Neural cell (in vitro differentiated cells): ENCODE measurements around the gene DPF3. TPM values are rescaled to one million over a fixed set of nuclear protein-coding genes. Genes with fewer than 3 reads are reported as not detected.

Source experiments
- H2AFZ ChIP-seq: fragments of 200-600, 300-800 bp; sonication (generic), shearing (Covaris generic); 2 replicates; pipeline ENCODE4 v1.6.0; 2014; ENCODE audit warnings: low read depth, mild to moderate bottlenecking, antibody characterized with exemption, low read length, moderate library complexity
- H3F3A ChIP-seq: fragments of 200-600 bp; shearing (Covaris generic); 2 replicates; pipeline ENCODE4 v1.6.1; 2016; ENCODE audit warnings: mild to moderate bottlenecking, moderate library complexity, mixed read lengths, antibody characterized with exemption, low read length; ENCODE audit not compliant: insufficient read depth, poor library complexity, severe bottlenecking
- H3K27ac ChIP-seq: fragments of 200-600, 300-800 bp; sonication (generic), shearing (Covaris generic); 2 replicates; pipeline ENCODE4 v1.5.1; 2014; ENCODE audit warnings: mild to moderate bottlenecking, low read length, moderate library complexity
- H3K27me3 ChIP-seq: fragments of 300-800, 200-600 bp; sonication (generic), shearing (Covaris generic); 2 replicates; pipeline ENCODE4 v1.6.0; 2014; ENCODE audit warnings: mild to moderate bottlenecking, low read depth, low read length, moderate library complexity; ENCODE audit not compliant: insufficient read depth
- H3K36me3 ChIP-seq: fragments of 300-800, 200-600 bp; sonication (generic), shearing (Covaris generic); 2 replicates; pipeline ENCODE4 v1.5.1; 2014; ENCODE audit warnings: mild to moderate bottlenecking, antibody characterized with exemption, low read length, moderate library complexity; ENCODE audit not compliant: insufficient read depth
- H3K4me2 ChIP-seq: fragments of 300-800, 200-600 bp; sonication (generic), shearing (Covaris generic); 2 replicates; pipeline ENCODE4 v1.6.0; 2014; ENCODE audit warnings: mild to moderate bottlenecking, low read length
- H3K4me3 ChIP-seq: fragments of 300-800, 200-600 bp; sonication (generic), shearing (Covaris generic); 2 replicates; pipeline ENCODE4 v1.5.1; 2014; ENCODE audit warnings: mild to moderate bottlenecking, low read length, moderate library complexity
- H3K79me2 ChIP-seq: fragments of 200-600 bp; shearing (Covaris generic); replicated peaks from 2 replicates; pipeline ENCODE4 v1.6.0; 2014; ENCODE audit warnings: mild to moderate bottlenecking, low read length, moderate library complexity; ENCODE audit not compliant: insufficient read depth
- H3K9ac ChIP-seq: fragments of 300-800, 200-600 bp; sonication (generic), shearing (Covaris generic); 2 replicates; pipeline ENCODE4 v1.6.1; 2016; ENCODE audit warnings: mild to moderate bottlenecking, low read length, mixed read lengths
- H3K9me2 ChIP-seq: fragments of 200-600 bp; shearing (Covaris generic); 2 replicates; pipeline ENCODE4 v1.6.1; 2016; ENCODE audit warnings: mild to moderate bottlenecking, low read length, mixed read lengths; ENCODE audit not compliant: insufficient read depth
- H3K9me3 ChIP-seq: fragments of 200-600, 300-800 bp; sonication (generic), shearing (Covaris generic); 2 replicates; pipeline ENCODE4 v1.6.1; 2016; ENCODE audit warnings: mild to moderate bottlenecking, mixed run types, low read length, moderate library complexity, mixed read lengths
- H4K20me1 ChIP-seq: fragments of 200-600 bp; shearing (Covaris generic); 2 replicates; pipeline ENCODE4 v1.6.1; 2016; ENCODE audit warnings: mild to moderate bottlenecking, mixed run types; ENCODE audit not compliant: insufficient read depth
- CTCF ChIP-seq: fragments of 450-650 bp; IDR thresholded peaks from 2 replicates; pipeline ENCODE4 v1.5.1; 2014; ENCODE audit warnings: antibody characterized with exemption, mild to moderate bottlenecking, moderate library complexity; ENCODE audit not compliant: poor library complexity, severe bottlenecking
- EP300 ChIP-seq: fragments of 450-650 bp; conservative IDR thresholded peaks from 2 replicates; pipeline ENCODE4 v1.6.1; 2014; ENCODE audit warnings: antibody characterized with exemption, mild to moderate bottlenecking, moderate library complexity; ENCODE audit not compliant: poor library complexity, severe bottlenecking
- EZH2 ChIP-seq: fragments of 200-600, 300-800 bp; shearing (Covaris generic), sonication (generic); IDR thresholded peaks from 2 replicates; pipeline ENCODE4 v1.6.1; 2014; ENCODE audit warnings: antibody characterized with exemption, low read length, borderline replicate concordance, mild to moderate bottlenecking; ENCODE audit not compliant: insufficient read depth, poor library complexity, severe bottlenecking
- MXI1 ChIP-seq: fragments of 450-650 bp; conservative IDR thresholded peaks from 2 replicates; pipeline ENCODE4 v1.6.1; 2014; ENCODE audit warnings: antibody characterized with exemption, mild to moderate bottlenecking; ENCODE audit not compliant: poor library complexity, severe bottlenecking
- POLR2AphosphoS5 ChIP-seq: IDR thresholded peaks from 2 replicates; pipeline ENCODE4 v1.6.1; 2012
- RAD21 ChIP-seq: fragments of 450-650 bp; conservative IDR thresholded peaks from 2 replicates; pipeline ENCODE4 v1.6.1; 2014; ENCODE audit warnings: antibody characterized with exemption, mild to moderate bottlenecking, moderate library complexity
- REST ChIP-seq: IDR thresholded peaks from 2 replicates; pipeline ENCODE4 v1.6.1; 2012; ENCODE audit warnings: borderline replicate concordance
- SMC3 ChIP-seq: fragments of 450-650 bp; conservative IDR thresholded peaks from 2 replicates; pipeline ENCODE4 v1.6.1; 2014; ENCODE audit warnings: antibody characterized with exemption, mild to moderate bottlenecking, moderate library complexity; ENCODE audit not compliant: poor library complexity
- TAF1 ChIP-seq: IDR thresholded peaks from 2 replicates; pipeline ENCODE4 v1.6.1; 2012; ENCODE audit warnings: low read depth
- polyA plus RNA-seq: library from polyadenylated mRNA; depleted of rRNA; stranded (reverse); fragments of >200 nt; gene quantifications from 2 replicates; pipeline ENCODE4 v1.2.3, GENCODE V29; 2014

The DPF3 gene
- polyA plus RNA-seq, 1 donor from 2014 or later = 2.9 TPM

- no peaks in the 10 kb centered on the region for H3K27me3 ChIP-seq
- no peak overlapping the region for H3K4me2 ChIP-seq
- TF ChIP-seq POLR2AphosphoS5 (no peak), EZH2 (no peak), RAD21 (no peak), TAF1 (no peak), EP300 (no peak), SMC3 (no peak), MXI1 (no peak), CTCF (no peak)
- H3K4me3 ChIP-seq = no peak overlapping the region
- no peak overlapping the region for H3K27ac ChIP-seq
- no peaks in the 10 kb centered on the region for H3K9me2 ChIP-seq
- H3K9me3 ChIP-seq = no peaks in the 10 kb centered on the region
- H2AFZ ChIP-seq = no peak overlapping the region
- H3K36me3 ChIP-seq = no peaks in the 10 kb centered on the region
- H3K9ac ChIP-seq = no peak overlapping the region
- no peaks in the 10 kb centered on the region for H4K20me1 ChIP-seq
- no peaks in the 10 kb centered on the region for H3F3A ChIP-seq
- H3K79me2 ChIP-seq = no peaks in the 10 kb centered on the region
Observed at GRCh38 chr14:72599579-72600470, 294.1 kb downstream of the DPF3 start.

DNA sequence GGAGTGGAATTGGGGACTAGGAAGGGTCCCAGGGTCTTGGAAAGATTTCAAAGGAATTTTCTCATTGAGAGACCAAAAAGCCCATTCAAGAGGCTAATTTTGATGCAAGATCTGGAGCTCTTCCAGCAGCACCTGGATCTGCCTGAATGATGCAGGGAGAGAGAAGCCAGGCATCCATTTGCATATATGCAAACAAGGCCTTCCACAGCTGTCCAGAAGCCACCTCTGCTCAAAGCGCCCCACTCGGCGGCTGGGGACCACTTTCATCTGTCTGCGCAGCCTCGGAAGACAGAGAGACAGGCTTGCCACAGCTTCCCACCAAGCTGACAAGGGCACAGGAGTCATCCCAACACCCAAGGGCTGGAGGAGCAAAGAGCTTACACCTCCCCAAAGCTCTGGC is 295.6 kb downstream of the DPF3 start:
- Histone ChIP-seq H3K9me2 (no peaks in the 10 kb centered on the region), H3K36me3 (no peaks in the 10 kb centered on the region), H3K9me3 (no peaks in the 10 kb centered on the region), H3K4me2 (no peak overlapping the region), H3K27ac (no peak overlapping the region), H2AFZ (no peak overlapping the region), H3K79me2 (no peaks in the 10 kb centered on the region), H3K4me3 (no peak overlapping the region), H4K20me1 (no peaks in the 10 kb centered on the region), H3K9ac (no peak overlapping the region), H3F3A (no peaks in the 10 kb centered on the region), H3K27me3 (no peaks in the 10 kb centered on the region)
- no peak for TF ChIP-seq REST
- TF ChIP-seq EZH2 = no peak
